HEK293 (cell line): ENCODE results near the gene KCNMA1.

ENCODE experiments used
- CTCF ChIA-PET: fragments of 350-600 bp; formaldehyde crosslinking; extraction: SDS; loops from one replicate; lab custom pipeline; 2021; ENCODE audit warnings: antibody characterized with exemption; lab: Yijun Ruan, JAX
- POLR2A ChIA-PET: fragments of 300-600 bp; formaldehyde crosslinking; extraction: SDS; loops from one replicate; lab custom pipeline; 2020; ENCODE audit warnings: antibody characterized with exemption, inconsistent platforms; lab: Yijun Ruan, JAX
- H3K27ac ChIP-seq: fragments of 200-500 bp; sonication (Bioruptor generic); 2 replicates; pipeline ENCODE4 v1.5.1; 2014; ENCODE audit warnings: low read depth, low read length, control low read depth, inconsistent platforms; ENCODE audit errors: extremely low read depth
- H3K36me3 ChIP-seq, 2 experiments: fragments of 200-500 bp in 1 of 2; sonication (Bioruptor generic) in 1 of 2; 1 replicate in 1 of 2; 2 replicates in 1 of 2; pipeline ENCODE4 v1.5.1; 2014 to 2017; ENCODE audit warnings: inconsistent platforms in 2 of 2, low read length in 2 of 2; ENCODE audit not compliant: control insufficient read depth in 2 of 2, insufficient read depth in 1 of 2
- H3K4me1 ChIP-seq: fragments of 200-500 bp; sonication (Bioruptor generic); 2 replicates; pipeline ENCODE4 v1.5.1; 2014; ENCODE audit warnings: mild to moderate bottlenecking, low read length, inconsistent platforms; ENCODE audit not compliant: control insufficient read depth, insufficient read depth
- H3K4me3 ChIP-seq: 2 replicates; pipeline ENCODE4 v1.5.1; 2011; ENCODE audit warnings: low read depth, mild to moderate bottlenecking, control low read depth, low read length, moderate library complexity
- H3K9me3 ChIP-seq: fragments of 200-500 bp; sonication (Bioruptor generic); 2 replicates; pipeline ENCODE4 v1.5.1; 2014; ENCODE audit warnings: low read depth, low read length, inconsistent platforms; ENCODE audit not compliant: control insufficient read depth, insufficient read depth
- CTCF ChIP-seq: fragments of 450-650 bp; formaldehyde crosslinking; IDR thresholded peaks from 2 replicates; pipeline ENCODE4 v1.5.1; 2016; ENCODE audit warnings: missing biosample characterization, missing genetic modification characterization
- EGR2 ChIP-seq: fragments of 450-650 bp; formaldehyde crosslinking; IDR thresholded peaks from 2 replicates; pipeline ENCODE4 v1.5.1; 2016; ENCODE audit warnings: low read depth, missing biosample characterization, missing genetic modification characterization
- GLIS1 ChIP-seq: fragments of 450-650 bp; formaldehyde crosslinking; IDR thresholded peaks from 2 replicates; pipeline ENCODE4 v1.5.1; 2016; ENCODE audit warnings: missing biosample characterization, missing genetic modification characterization
- HOXA7 ChIP-seq: sonication (generic); formaldehyde crosslinking; IDR thresholded peaks from 2 replicates; pipeline ENCODE4 v1.8.1; 2022; ENCODE audit warnings: missing genetic modification reagents, borderline replicate concordance
- HOXC10 ChIP-seq: sonication (generic); formaldehyde crosslinking; IDR thresholded peaks from 2 replicates; pipeline ENCODE4 v1.8.1; 2023; ENCODE audit warnings: mild to moderate bottlenecking, missing genetic modification reagents
- IKZF3 ChIP-seq: fragments of 450-650 bp; IDR thresholded peaks from 2 replicates; pipeline ENCODE4 v1.5.0; 2018; ENCODE audit warnings: missing biosample characterization, mild to moderate bottlenecking, missing genetic modification characterization, moderate library complexity
- KLF17 ChIP-seq: fragments of 450-650 bp; formaldehyde crosslinking; IDR thresholded peaks from 2 replicates; pipeline ENCODE4 v1.5.1; 2016; ENCODE audit warnings: missing biosample characterization, missing genetic modification characterization
- SETDB1 ChIP-seq: IDR thresholded peaks from one replicate; pipeline ENCODE4 v1.6.1; 2017; ENCODE audit warnings: mild to moderate bottlenecking, low read length, moderate library complexity, mixed read lengths; ENCODE audit not compliant: insufficient read length
- WT1 ChIP-seq: fragments of 450-650 bp; formaldehyde crosslinking; IDR thresholded peaks from 2 replicates; pipeline ENCODE4 v1.5.1; 2016; ENCODE audit warnings: missing biosample characterization, missing genetic modification characterization
- YY2 ChIP-seq: fragments of 450-650 bp; formaldehyde crosslinking; IDR thresholded peaks from 2 replicates; pipeline ENCODE4 v1.5.1; 2016; ENCODE audit warnings: missing biosample characterization, missing genetic modification characterization
- ZBTB26 ChIP-seq: fragments of 450-650 bp; formaldehyde crosslinking; optimal IDR thresholded peaks from 2 replicates; pipeline ENCODE3; 2016; ENCODE audit warnings: missing biosample characterization, mild to moderate bottlenecking, missing genetic modification characterization
- ZBTB48 ChIP-seq: fragments of 450-650 bp; formaldehyde crosslinking; IDR thresholded peaks from 2 replicates; pipeline ENCODE4 v1.5.1; 2016; ENCODE audit warnings: missing biosample characterization, missing genetic modification characterization
- ZIC2 ChIP-seq: fragments of 450-650 bp; formaldehyde crosslinking; IDR thresholded peaks from 2 replicates; pipeline ENCODE4 v1.5.1; 2016; ENCODE audit warnings: missing biosample characterization, missing genetic modification characterization
- ZNF10 ChIP-seq: fragments of 450-650 bp; formaldehyde crosslinking; IDR thresholded peaks from 2 replicates; pipeline ENCODE4 v1.5.1; 2017; ENCODE audit warnings: missing biosample characterization, missing genetic modification characterization
- ZNF148 ChIP-seq: fragments of 450-650 bp; formaldehyde crosslinking; IDR thresholded peaks from 2 replicates; pipeline ENCODE4 v1.5.0; 2017; ENCODE audit warnings: missing biosample characterization, missing genetic modification characterization, borderline replicate concordance
- ZNF248 ChIP-seq: fragments of 450-650 bp; formaldehyde crosslinking; IDR thresholded peaks from 2 replicates; pipeline ENCODE4 v1.5.1; 2017; ENCODE audit warnings: missing biosample characterization, missing genetic modification characterization
- ZNF266 ChIP-seq: fragments of 450-650 bp; formaldehyde crosslinking; IDR thresholded peaks from 2 replicates; pipeline ENCODE4 v1.5.1; 2016; ENCODE audit warnings: missing biosample characterization, missing genetic modification characterization, low read depth
- ZNF398 ChIP-seq: fragments of 450-650 bp; formaldehyde crosslinking; IDR thresholded peaks from 2 replicates; pipeline ENCODE4 v1.5.1; 2017; ENCODE audit warnings: missing biosample characterization, missing genetic modification characterization
- ZNF449 ChIP-seq: fragments of 450-650 bp; formaldehyde crosslinking; IDR thresholded peaks from 2 replicates; pipeline ENCODE4 v1.5.1; 2017; ENCODE audit warnings: missing biosample characterization, mild to moderate bottlenecking, missing genetic modification characterization, moderate library complexity
- ZNF48 ChIP-seq: fragments of 450-650 bp; formaldehyde crosslinking; IDR thresholded peaks from 2 replicates; pipeline ENCODE4 v1.5.1; 2016; ENCODE audit warnings: missing biosample characterization, missing genetic modification characterization
- ZNF510 ChIP-seq: fragments of 450-650 bp; formaldehyde crosslinking; IDR thresholded peaks from 2 replicates; pipeline ENCODE4 v1.5.1; 2018; ENCODE audit warnings: mild to moderate bottlenecking, missing genetic modification characterization, missing biosample characterization; ENCODE audit not compliant: insufficient replicate concordance
- ZNF561 ChIP-seq: fragments of 450-650 bp; IDR thresholded peaks from 2 replicates; pipeline ENCODE4 v1.5.1; 2018; ENCODE audit warnings: missing biosample characterization, missing genetic modification characterization, borderline replicate concordance
- ZNF600 ChIP-seq: fragments of 450-650 bp; formaldehyde crosslinking; IDR thresholded peaks from 2 replicates; pipeline ENCODE4 v1.5.1; 2016; ENCODE audit warnings: missing biosample characterization, missing genetic modification characterization
- ZNF610 ChIP-seq: fragments of 450-650 bp; formaldehyde crosslinking; IDR thresholded peaks from 2 replicates; pipeline ENCODE4 v1.5.1; 2016; ENCODE audit warnings: missing biosample characterization, missing genetic modification characterization, borderline replicate concordance
- ZNF654 ChIP-seq: fragments of 450-650 bp; formaldehyde crosslinking; IDR thresholded peaks from 2 replicates; pipeline ENCODE4 v1.5.1; 2016; ENCODE audit warnings: low read depth, missing biosample characterization, missing genetic modification characterization
- ZNF785 ChIP-seq: fragments of 450-650 bp; formaldehyde crosslinking; IDR thresholded peaks from 2 replicates; pipeline ENCODE4 v1.5.1; 2016; ENCODE audit warnings: missing biosample characterization, missing genetic modification characterization
- ZSCAN16 ChIP-seq: fragments of 450-650 bp; formaldehyde crosslinking; IDR thresholded peaks from 2 replicates; pipeline ENCODE4 v1.5.1; 2016; ENCODE audit warnings: missing biosample characterization, missing genetic modification characterization
- ZSCAN30 ChIP-seq: fragments of 450-650 bp; IDR thresholded peaks from 2 replicates; pipeline ENCODE4 v1.5.1; 2018; ENCODE audit warnings: missing biosample characterization, mild to moderate bottlenecking, missing genetic modification characterization, moderate library complexity

Gene KCNMA1

GRCh38 chr10:77392236-77392721, 245.3 kb downstream of the KCNMA1 start (continued):
- TF ChIP-seq ZNF148 (tag by site-specific recombination) (no peak), ZNF610 (no peak), ZNF449 (tag by site-specific recombination) (no peak), KLF17 (tag by site-specific recombination) (peak; percentile 81), HOXA7 (CRISPR knock-in tag) (no peak), SETDB1 (no peak), ZSCAN30 (no peak), ZBTB48 (tag by site-specific recombination) (peak; percentile 80), ZNF48 (no peak), EGR2 (tag by site-specific recombination) (no peak), YY2 (tag by site-specific recombination) (no peak), WT1 (peak; percentile 98), ZNF10 (tag by site-specific recombination) (no peak), ZNF398 (tag by site-specific recombination) (peak; percentile 91), ZNF266 (tag by site-specific recombination) (no peak), ZIC2 (tag by site-specific recombination) (no peak)

- Histone ChIP-seq H3K36me3 (no peaks in the 10 kb centered on the region), H3K4me1 (peaks cover under 1% of the 10 kb centered on the region), H3K9me3 (no peaks in the 10 kb centered on the region), H3K27ac (no peak overlapping the region), H3K4me3 (no peak overlapping the region)
- POLR2A ChIA-PET: no interaction called here
- CTCF ChIA-PET: interaction anchor here (0.7 to 2.8 kb wide), 17 partner anchors 9 to 252 kb away, joined by 3 to 16 read pairs (median 4); no protein-coding TSS in a partner anchor
- TF ChIP-seq ZBTB26 (tag by site-specific recombination) (no peak), GLIS1 (tag by site-specific recombination) (peak; percentile 57), CTCF (tag by site-specific recombination) (peak; percentile 59; the same call in 1 of the 2 replicates), IKZF3 (tag by site-specific recombination) (peak; percentile 92), ZSCAN16 (tag by site-specific recombination) (no peak), HOXC10 (CRISPR knock-in tag) (no peak), ZNF785 (tag by site-specific recombination) (no peak), ZNF510 (tag by site-specific recombination) (no peak), ZNF654 (tag by site-specific recombination) (peak; percentile 51), ZNF248 (tag by site-specific recombination) (no peak), ZNF600 (0 out of 2 replicates have a peak, but pooled peaks have one; percentile 10), ZNF561 (tag by site-specific recombination) (0 out of 2 replicates have a peak, but pooled peaks have one; percentile 51)
Observed at GRCh38 chr10:77391605-77392235, 245.9 kb downstream of the KCNMA1 start.
